ENCODE results near the gene SPTBN1.

GRCh38 chr2:54417577-54417976 lies 38.5 kb upstream of the SPTBN1 start:
- no peak for TF ChIP-seq BHLHE40 (IDR thresholded peaks at IDR 0.05; ENCODE audit: borderline replicate concordance)
- no peak for TF ChIP-seq FOXK2 (IDR thresholded peaks at IDR 0.05)
- TF ChIP-seq PKNOX1 (IDR thresholded peaks at IDR 0.05): no peak
- no peak for TF ChIP-seq HDGF (IDR thresholded peaks at IDR 0.05; ENCODE audit: borderline replicate concordance)
- no peak for TF ChIP-seq FOXM1 (IDR thresholded peaks at IDR 0.05; ENCODE audit: borderline replicate concordance)
- TF ChIP-seq NFRKB (IDR thresholded peaks at IDR 0.05): no peak
- no peak for TF ChIP-seq FOXA1 (IDR thresholded peaks at IDR 0.05)
- TF ChIP-seq ARNT (IDR thresholded peaks at IDR 0.05): no peak
- no peak for TF ChIP-seq SP1 (IDR thresholded peaks at IDR 0.05)

Measured in HEK293T (cell line).